Karpas-422 (cell line): ENCODE measurements around the gene TMSB10. TPM values are rescaled to one million over a fixed set of nuclear protein-coding genes. Genes with fewer than 3 reads are reported as not detected.
A peak's percentile ranks its signal among the peaks of the same experiment; 100 is the strongest.

Source experiments
- DNase-seq: peaks from one replicate; pipeline ENCODE4 v3.0.0-alpha.2; 2015
- H2AFZ ChIP-seq: fragments of 200-600 bp; sonication (generic); 2 replicates; pipeline ENCODE4 v1.6.1; 2014; ENCODE audit warnings: antibody characterized with exemption, low read length, mixed read lengths
- H3K27ac ChIP-seq: fragments of 200-600 bp; sonication (generic); 2 replicates; pipeline ENCODE4 v1.5.1; 2014; ENCODE audit warnings: mild to moderate bottlenecking, low read length, moderate library complexity
- H3K27me3 ChIP-seq: fragments of 200-600 bp; sonication (generic); 2 replicates; pipeline ENCODE4 v1.6.1; 2014; ENCODE audit warnings: low read length, mixed read lengths
- H3K36me3 ChIP-seq: fragments of 200-600 bp; sonication (generic); 2 replicates; pipeline ENCODE4 v1.6.1; 2014; ENCODE audit warnings: low read length, mixed read lengths; ENCODE audit not compliant: insufficient read depth
- H3K4me1 ChIP-seq: fragments of 200-600 bp; sonication (generic); 2 replicates; pipeline ENCODE4 v1.6.1; 2014; ENCODE audit warnings: mild to moderate bottlenecking, low read length, mixed read lengths
- H3K4me2 ChIP-seq: fragments of 200-600 bp; sonication (generic); 2 replicates; pipeline ENCODE4 v1.6.1; 2014; ENCODE audit warnings: low read length, low read depth, mild to moderate bottlenecking; ENCODE audit not compliant: poor library complexity, severe bottlenecking
- H3K4me3 ChIP-seq: fragments of 200-600 bp; sonication (generic); 2 replicates; pipeline ENCODE4 v1.5.1; 2014; ENCODE audit warnings: mild to moderate bottlenecking, antibody characterized with exemption, low read length, mixed read lengths
- H3K79me2 ChIP-seq: fragments of 200-600 bp; sonication (generic); 2 replicates; pipeline ENCODE4 v1.6.1; 2014; ENCODE audit warnings: mild to moderate bottlenecking, low read length, mixed read lengths
- H3K9ac ChIP-seq: fragments of 200-600 bp; sonication (generic); 2 replicates; pipeline ENCODE4 v1.6.0; 2014; ENCODE audit warnings: low read length
- H3K9me2 ChIP-seq: fragments of 200-600 bp; sonication (generic), shearing (Covaris generic); replicated peaks from 2 replicates; pipeline ENCODE4 v1.6.0; 2014; ENCODE audit warnings: mild to moderate bottlenecking, low read length, moderate library complexity; ENCODE audit not compliant: insufficient read depth
- H3K9me3 ChIP-seq: fragments of 300-700, 200-600 bp; sonication (generic); 2 replicates; pipeline ENCODE4 v1.6.1; 2014; ENCODE audit warnings: low read length, mixed read lengths
- H4K20me1 ChIP-seq: fragments of 200-600 bp; sonication (generic); 2 replicates; pipeline ENCODE4 v1.6.1; 2014; ENCODE audit warnings: mild to moderate bottlenecking, antibody characterized with exemption, low read length, low read depth; ENCODE audit not compliant: insufficient read depth
- total RNA-seq: library from RNA; depleted of rRNA; stranded (reverse); fragments of >200 nt; shearing (Covaris generic); gene quantifications from 2 replicates; pipeline ENCODE4 v1.2.3, GENCODE V29; 2014; ENCODE audit warnings: low replicate concordance

The TMSB10 gene
- total RNA-seq, 1 experiment from 2014 or later: 1,287 TPM

DNA sequence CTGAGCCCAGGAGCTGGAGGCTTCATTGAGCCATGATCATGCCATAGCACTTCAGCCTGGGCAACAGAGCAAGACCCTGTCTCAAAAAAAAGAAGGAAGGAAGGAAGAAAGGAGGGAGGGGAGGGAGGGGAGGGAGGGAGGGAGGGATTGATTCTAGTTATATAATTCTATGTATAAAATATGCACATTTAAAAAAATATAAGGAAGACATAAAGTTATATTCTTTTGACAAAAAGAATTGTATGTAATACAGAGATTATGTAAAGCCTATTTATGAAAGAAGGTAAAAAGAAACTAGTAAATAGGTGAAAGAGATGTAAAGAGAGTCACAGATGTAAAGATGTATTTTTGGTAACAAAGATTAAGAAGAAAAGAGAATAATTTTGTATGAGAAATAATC, 17.6 kb downstream of the TMSB10 start:
- no peak for DNase-seq
- Histone ChIP-seq H3K4me3 (no peak overlapping the region), H3K9me3 (no peaks in the 10 kb centered on the region), H3K36me3 (no peaks in the 10 kb centered on the region), H3K4me2 (no peak overlapping the region), H3K9me2 (no peaks in the 10 kb centered on the region), H3K27me3 (no peaks in the 10 kb centered on the region), H3K9ac (no peak overlapping the region), H4K20me1 (no peaks in the 10 kb centered on the region), H2AFZ (no peak overlapping the region), H3K27ac (no peak overlapping the region), H3K4me1 (peaks cover 48% of the 10 kb centered on the region), H3K79me2 (no peaks in the 10 kb centered on the region)

DNA sequence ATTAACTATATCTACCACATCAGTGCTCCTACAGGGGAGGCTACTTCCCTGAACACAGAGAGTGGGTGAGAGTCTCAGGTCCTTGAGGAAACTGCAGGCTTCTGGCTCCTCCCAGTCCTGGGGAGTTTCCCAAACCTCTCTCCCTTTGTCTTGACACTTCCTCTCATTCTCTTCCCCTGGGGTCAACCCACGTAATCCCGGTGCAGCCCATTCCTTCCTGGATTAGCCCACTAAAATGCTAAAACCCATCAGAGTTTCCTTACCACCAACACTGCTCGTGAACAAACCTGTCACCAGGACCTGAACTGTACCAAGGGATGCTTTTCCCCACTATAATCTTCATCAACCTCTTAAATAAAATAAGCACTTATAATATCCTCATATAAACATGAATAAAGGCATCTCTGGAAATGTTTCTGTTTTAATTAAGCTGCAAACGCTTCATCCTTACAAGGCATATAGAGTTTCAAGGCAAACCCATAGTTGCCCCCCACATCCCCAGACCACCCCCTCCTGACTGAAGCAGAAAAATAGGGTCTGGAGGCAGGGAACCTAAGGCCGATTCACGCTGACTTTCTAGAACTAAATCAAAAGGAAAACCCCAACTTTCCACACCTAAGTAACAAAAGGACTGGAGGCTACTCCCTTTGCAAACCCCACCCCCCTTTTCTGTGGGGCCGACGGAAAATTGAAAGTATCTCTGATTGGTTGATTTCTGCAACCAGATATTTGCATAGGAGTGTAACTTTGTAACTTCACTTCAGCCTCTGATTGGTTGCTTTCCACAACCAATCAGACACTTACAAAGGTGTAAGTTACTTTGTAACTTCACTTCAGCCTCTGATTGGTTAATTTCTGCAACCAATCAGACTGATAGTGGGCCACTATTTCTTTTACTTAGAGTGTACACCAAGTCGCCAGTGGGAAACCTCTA, 19.0 kb downstream of the TMSB10 start:
- peak overlapping the region; percentile 51 for H3K9ac ChIP-seq
- H3K4me2 ChIP-seq: peak overlapping the region; percentile 70
- H3K27me3 ChIP-seq: no peaks in the 10 kb centered on the region
- H3K36me3 ChIP-seq: no peaks in the 10 kb centered on the region
- H3K4me1 ChIP-seq: peaks cover 44% of the 10 kb centered on the region
- peak overlapping the region; percentile 55 for H3K27ac ChIP-seq
- no peaks in the 10 kb centered on the region for H4K20me1 ChIP-seq
- peak overlapping the region; percentile 53 for H3K4me3 ChIP-seq
- no peaks in the 10 kb centered on the region for H3K79me2 ChIP-seq
- peak; percentile 96 for DNase-seq
- H2AFZ ChIP-seq: peak overlapping the region; percentile 87
- no peaks in the 10 kb centered on the region for H3K9me2 ChIP-seq
- H3K9me3 ChIP-seq: no peaks in the 10 kb centered on the region

DNA sequence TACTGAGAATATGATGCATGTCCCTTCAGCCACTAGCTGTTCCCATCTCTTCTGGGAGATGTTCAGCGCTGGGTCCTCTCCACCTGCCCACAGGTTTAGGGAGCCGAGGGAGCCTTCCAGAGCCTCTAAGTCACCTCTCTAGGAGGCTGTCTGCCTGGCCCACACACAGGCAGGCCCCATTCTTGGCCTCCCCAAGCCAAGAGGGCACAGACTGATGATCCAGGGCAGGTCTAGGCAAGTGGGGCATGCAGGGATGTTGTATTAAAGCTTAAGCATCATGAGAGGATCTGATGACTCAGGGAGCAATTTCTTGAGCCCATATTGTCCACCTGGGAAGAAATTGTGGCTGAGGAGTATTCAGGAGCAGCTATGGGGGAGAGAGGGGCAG, 19.9 kb downstream of the TMSB10 start:
- Histone ChIP-seq H3K36me3 (no peaks in the 10 kb centered on the region), H3K4me2 (peak overlapping the region; percentile 30), H3K9ac (peak overlapping the region; percentile 46), H3K27me3 (no peaks in the 10 kb centered on the region), H3K4me3 (peak overlapping the region; percentile 22; the same call in 1 of the 2 replicates), H2AFZ (peak overlapping the region; percentile 87), H4K20me1 (no peaks in the 10 kb centered on the region), H3K9me2 (no peaks in the 10 kb centered on the region), H3K4me1 (peaks cover 35% of the 10 kb centered on the region), H3K79me2 (no peaks in the 10 kb centered on the region), H3K27ac (peak overlapping the region; percentile 55), H3K9me3 (no peaks in the 10 kb centered on the region)
- DNase-seq: no peak

DNA sequence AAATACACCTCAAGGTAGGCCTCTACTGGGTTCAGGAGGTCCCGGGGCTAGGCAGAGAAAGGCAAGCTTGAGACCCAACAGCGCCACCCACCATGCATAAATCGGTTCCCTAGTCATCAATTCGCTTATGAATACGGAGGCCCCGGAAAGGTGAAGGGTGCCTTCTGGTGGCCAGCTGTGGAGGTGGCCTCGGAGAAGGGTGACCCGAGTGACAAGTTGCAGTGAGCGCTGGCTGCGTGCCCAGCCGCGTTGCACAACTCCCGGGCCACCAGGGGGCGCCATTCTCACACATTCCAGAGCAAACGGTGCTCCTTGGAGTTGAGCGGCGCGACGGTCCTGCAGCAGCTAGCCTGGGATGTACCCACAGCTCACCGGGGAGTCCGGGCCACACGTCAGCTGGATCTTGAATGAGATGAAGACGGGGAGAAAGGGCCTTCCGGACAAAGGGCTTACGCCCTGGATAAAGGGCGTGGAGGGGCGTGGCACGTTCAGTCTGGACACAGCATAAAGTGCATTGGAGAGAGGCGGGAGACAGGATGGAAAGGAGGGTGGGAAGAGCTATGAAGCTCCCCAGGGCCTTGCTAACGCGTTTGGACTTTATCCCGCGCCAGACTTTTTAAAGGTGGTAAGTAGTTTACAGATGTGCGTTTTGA, 20.4 kb downstream of the TMSB10 start:
- Histone ChIP-seq H3K9ac (peak overlapping the region; percentile 76), H4K20me1 (no peaks in the 10 kb centered on the region), H3K9me3 (no peaks in the 10 kb centered on the region), H3K27ac (peak overlapping the region; percentile 55), H3K36me3 (no peaks in the 10 kb centered on the region), H3K4me2 (peak overlapping the region; percentile 80), H3K79me2 (no peaks in the 10 kb centered on the region), H3K27me3 (no peaks in the 10 kb centered on the region), H3K4me1 (peaks cover 33% of the 10 kb centered on the region), H2AFZ (peak overlapping the region; percentile 87), H3K9me2 (no peaks in the 10 kb centered on the region), H3K4me3 (peak overlapping the region; percentile 72)
- peak; percentile 99 for DNase-seq

DNA sequence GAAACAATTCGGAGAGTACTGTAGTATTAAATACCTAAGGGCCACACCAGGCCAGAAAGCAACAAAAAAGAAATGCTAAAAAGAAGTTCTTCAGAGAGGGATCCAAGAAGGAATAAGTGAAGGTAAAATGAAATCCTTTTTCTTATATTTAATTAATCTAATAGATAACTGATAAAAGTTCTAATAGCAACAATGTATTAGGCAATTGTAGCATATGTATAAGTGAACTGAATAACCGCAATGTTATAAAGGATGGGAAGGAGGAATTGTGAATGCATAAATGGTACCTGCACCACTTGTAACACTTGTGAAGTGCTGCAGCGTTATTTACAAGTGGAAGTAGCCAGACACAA, 21.8 kb downstream of the TMSB10 start:
- Histone ChIP-seq H3K4me3 (peak overlapping the region; percentile 72), H3K27me3 (no peaks in the 10 kb centered on the region), H3K9me2 (no peaks in the 10 kb centered on the region), H3K4me1 (peaks cover 33% of the 10 kb centered on the region), H3K79me2 (no peaks in the 10 kb centered on the region), H3K4me2 (peak overlapping the region; percentile 80), H3K9me3 (no peaks in the 10 kb centered on the region), H2AFZ (0 out of 2 replicates have a peak overlapping the region, but pooled peaks have one; percentile 87), H3K27ac (no peak overlapping the region), H4K20me1 (no peaks in the 10 kb centered on the region), H3K36me3 (no peaks in the 10 kb centered on the region), H3K9ac (peak overlapping the region; percentile 76)
- DNase-seq: no peak

DNA sequence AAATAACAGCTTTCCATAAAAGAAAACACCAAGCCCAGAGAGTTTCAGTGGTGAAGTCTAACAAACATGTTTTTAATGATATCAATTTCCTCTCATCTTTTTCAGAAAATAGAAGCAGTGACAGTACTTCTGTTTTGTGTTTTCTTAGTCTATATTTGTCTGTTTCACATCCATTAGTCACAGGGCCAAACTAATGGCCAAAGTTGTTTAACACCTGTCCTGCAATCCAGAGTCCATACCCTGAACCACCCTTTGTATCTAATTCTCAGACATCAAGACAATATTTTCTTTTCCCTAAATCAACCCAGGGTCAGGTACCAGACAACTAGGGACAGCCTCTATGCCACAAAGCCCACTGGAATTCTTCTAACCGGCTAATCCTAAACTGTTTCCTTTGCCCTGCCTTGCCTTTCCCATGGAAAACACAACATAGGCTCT, 25.9 kb downstream of the TMSB10 start:
- Histone ChIP-seq H2AFZ (no peak overlapping the region), H3K27ac (no peak overlapping the region), H3K36me3 (no peaks in the 10 kb centered on the region), H3K9me2 (no peaks in the 10 kb centered on the region), H3K4me2 (no peak overlapping the region), H3K79me2 (no peaks in the 10 kb centered on the region), H4K20me1 (no peaks in the 10 kb centered on the region), H3K4me3 (no peak overlapping the region), H3K9me3 (no peaks in the 10 kb centered on the region), H3K4me1 (peaks cover 10% of the 10 kb centered on the region), H3K9ac (no peak overlapping the region), H3K27me3 (no peaks in the 10 kb centered on the region)
- no peak for DNase-seq

DNA sequence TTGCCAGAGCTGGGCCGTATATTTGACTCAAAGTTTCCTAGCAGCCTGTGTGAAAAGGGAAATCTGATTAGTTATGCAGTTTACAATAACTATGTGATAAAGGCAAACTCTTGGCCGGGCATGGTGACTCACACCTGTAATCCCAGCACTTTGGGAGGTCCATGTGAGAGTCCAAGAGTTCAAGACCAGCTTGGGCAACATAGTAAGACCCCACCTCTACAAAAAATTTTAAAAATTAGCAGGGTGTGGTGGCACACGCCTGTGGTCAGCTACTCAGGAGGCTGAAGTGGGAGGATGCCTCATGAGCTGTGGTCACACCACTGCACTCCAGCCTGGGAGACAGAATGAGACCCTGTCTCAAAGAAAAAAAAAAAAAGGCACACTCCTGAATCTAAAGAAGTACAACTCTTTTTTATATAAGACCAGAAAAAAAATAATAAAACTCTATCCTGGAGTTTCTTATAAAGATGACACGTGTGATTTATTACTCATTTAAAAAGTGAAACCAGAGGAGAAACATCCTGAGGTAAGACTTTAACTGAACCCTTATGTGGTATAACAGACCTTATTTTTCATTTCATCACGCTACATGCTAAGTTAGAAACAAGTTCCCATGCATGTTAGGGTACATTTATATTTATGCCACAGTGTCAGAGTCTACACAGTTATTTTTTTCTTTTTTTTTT, 32.9 kb downstream of the TMSB10 start:
- Histone ChIP-seq H3K4me3 (no peak overlapping the region), H3K9me3 (no peaks in the 10 kb centered on the region), H4K20me1 (no peaks in the 10 kb centered on the region), H3K4me2 (no peak overlapping the region), H3K79me2 (no peaks in the 10 kb centered on the region), H3K9me2 (no peaks in the 10 kb centered on the region), H3K27me3 (no peaks in the 10 kb centered on the region), H3K4me1 (peaks cover 25% of the 10 kb centered on the region), H3K27ac (no peak overlapping the region), H3K36me3 (no peaks in the 10 kb centered on the region), H3K9ac (no peak overlapping the region), H2AFZ (no peak overlapping the region)
- DNase-seq: no peak
